ENCODE measurements around the gene SPPL2C. TPM values are rescaled to one million over a fixed set of nuclear protein-coding genes. Genes with fewer than 3 reads are reported as not detected.

Gene SPPL2C
- total and polyA plus RNA-seq, 5 donors from 2014 or later = not detected

GRCh38 chr17:45889579-45889978 lies 44.9 kb downstream of the SPPL2C start:
- peak overlapping the region in 1 of 4 donors; percentile 75 for H3K4me3 Mint-ChIP-seq
- no peaks in the 10 kb centered on the region for H3K36me3 ChIP-seq (ENCODE audit: control insufficient read depth, insufficient read depth, low read length)
- peaks cover 2% of the 10 kb centered on the region for H3K4me1 ChIP-seq (ENCODE audit: control insufficient read depth, insufficient read depth, low read length, poor library complexity, severe bottlenecking)
- peaks cover 28% of the 10 kb centered on the region for H3K27me3 Mint-ChIP-seq
- H3K4me1 Mint-ChIP-seq = peaks cover 0 to 8% (median 0%) of the 10 kb centered on the region in 4 donors
- peaks cover 0 to 9% (median 4%) of the 10 kb centered on the region in 7 donors for H3K9me3 Mint-ChIP-seq
- H3K27me3 ChIP-seq (ENCODE audit: control insufficient read depth, insufficient read depth, low read length) = peaks cover 3% of the 10 kb centered on the region
- DNase-seq (no peak), ATAC-seq (ENCODE audit: low read depth in 2 of 2) (no peak)
- no peak overlapping the region for H3K27ac Mint-ChIP-seq
- no peak overlapping the region for H3K4me3 ChIP-seq (ENCODE audit: low read depth, low read length)
- no peaks in the 10 kb centered on the region for H3K36me3 Mint-ChIP-seq
- H3K27ac ChIP-seq (ENCODE audit: insufficient read depth, low read length, poor library complexity, severe bottlenecking) = no peak overlapping the region
- peaks cover 2% of the 10 kb centered on the region in 2 experiments for H3K9me3 ChIP-seq (ENCODE audit: control insufficient read depth in 2 of 2, low read length in 2 of 2)

- Histone ChIP-seq H3K27me3 (ENCODE audit: control insufficient read depth, insufficient read depth, low read length) (peaks cover 17% of the 10 kb centered on the region), H3K9me3 (ENCODE audit: control insufficient read depth in 2 of 2, low read length in 2 of 2) (no peaks in the 10 kb centered on the region), H3K36me3 (ENCODE audit: control insufficient read depth, insufficient read depth, low read length) (no peaks in the 10 kb centered on the region), H3K4me3 (ENCODE audit: low read depth, low read length) (no peak overlapping the region), H3K4me1 (ENCODE audit: control insufficient read depth, insufficient read depth, low read length, poor library complexity, severe bottlenecking) (peaks cover 34% of the 10 kb centered on the region), H3K27ac (ENCODE audit: insufficient read depth, low read length, poor library complexity, severe bottlenecking) (no peak overlapping the region)
- DNase-seq (no peak), ATAC-seq (ENCODE audit: low read depth in 2 of 2) (no peak)
- peaks cover 36% of the 10 kb centered on the region for H3K27me3 Mint-ChIP-seq
- peak overlapping the region; percentile 83 to 93 (median 90) for H3K4me3 Mint-ChIP-seq
- H3K4me1 Mint-ChIP-seq = peaks cover 0 to 31% (median 2%) of the 10 kb centered on the region in 4 donors
- peak overlapping the region in 1 of 3 donors; percentile 68 for H3K27ac Mint-ChIP-seq
- H3K9me3 Mint-ChIP-seq = peaks cover 0 to 2% (median 0%) of the 10 kb centered on the region in 7 donors
- no peaks in the 10 kb centered on the region for H3K36me3 Mint-ChIP-seq
Measured at GRCh38 chr17:45893725-45894021, 49.0 kb downstream of the SPPL2C start.

- DNase-seq = peak; percentile 60 to 76 (median 75)
- Histone ChIP-seq H3K4me1 (ENCODE audit: control insufficient read depth, insufficient read depth, low read length, poor library complexity, severe bottlenecking) (peaks cover 34% of the 10 kb centered on the region), H3K27ac (ENCODE audit: insufficient read depth, low read length, poor library complexity, severe bottlenecking) (no peak within 1 kb of the TSS), H3K27me3 (ENCODE audit: control insufficient read depth, insufficient read depth, low read length) (peaks cover 21% of the 10 kb centered on the region), H3K9me3 (ENCODE audit: control insufficient read depth in 2 of 2, low read length in 2 of 2) (no peaks in the 10 kb centered on the region), H3K36me3 (ENCODE audit: control insufficient read depth, insufficient read depth, low read length) (no peaks in the 10 kb centered on the region), H3K4me3 (ENCODE audit: low read depth, low read length) (peak within 1 kb of the TSS; percentile 54)
- Mint-ChIP-seq H3K36me3 (no peaks in the 10 kb centered on the region), H3K9me3 (no peaks in the 10 kb centered on the region), H3K27ac (peak within 1 kb of the TSS in 2 of 3 donors; percentile 68 to 74), H3K4me3 (peak within 1 kb of the TSS; percentile 83 to 93 (median 90)), H3K27me3 (peaks cover 41% of the 10 kb centered on the region), H3K4me1 (peaks cover 0 to 31% (median 2%) of the 10 kb centered on the region in 4 donors)
- peak; percentile 86 to 87 for ATAC-seq (ENCODE audit: low read depth in 2 of 2)
Measured at GRCh38 chr17:45894022-45894784, 49.5 kb downstream of the SPPL2C start, which contains the start of gene MAPT. Gene MAPT (plus strand): TSS chr17:45894554. CDS start chr17:45962338, 67,784 bp downstream.

- Histone ChIP-seq H3K4me1 (ENCODE audit: control insufficient read depth, insufficient read depth, low read length, poor library complexity, severe bottlenecking) (peaks cover 34% of the 10 kb centered on the region), H3K27me3 (ENCODE audit: control insufficient read depth, insufficient read depth, low read length) (peaks cover 31% of the 10 kb centered on the region), H3K4me3 (ENCODE audit: low read depth, low read length) (peak overlapping the region; percentile 54), H3K36me3 (ENCODE audit: control insufficient read depth, insufficient read depth, low read length) (no peaks in the 10 kb centered on the region), H3K27ac (ENCODE audit: insufficient read depth, low read length, poor library complexity, severe bottlenecking) (no peak overlapping the region), H3K9me3 (ENCODE audit: control insufficient read depth in 2 of 2, low read length in 2 of 2) (no peaks in the 10 kb centered on the region)
- Mint-ChIP-seq H3K9me3 (no peaks in the 10 kb centered on the region), H3K4me1 (peaks cover 0 to 31% (median 2%) of the 10 kb centered on the region in 4 donors), H3K4me3 (peak overlapping the region; percentile 83 to 91 (median 87)), H3K36me3 (no peaks in the 10 kb centered on the region), H3K27ac (no peak overlapping the region), H3K27me3 (peaks cover 54% of the 10 kb centered on the region)
- ATAC-seq (ENCODE audit: low read depth in 2 of 2) = no peak
- peak; percentile 3 to 29 (median 24) for DNase-seq
Measured at GRCh38 chr17:45895304-45895968, 50.8 kb downstream of the SPPL2C start.

- DNase-seq (no peak), ATAC-seq (ENCODE audit: low read depth in 2 of 2) (no peak)
- Histone ChIP-seq H3K4me1 (ENCODE audit: control insufficient read depth, insufficient read depth, low read length, poor library complexity, severe bottlenecking) (peaks cover 34% of the 10 kb centered on the region), H3K9me3 (ENCODE audit: control insufficient read depth in 2 of 2, low read length in 2 of 2) (no peaks in the 10 kb centered on the region), H3K27me3 (ENCODE audit: control insufficient read depth, insufficient read depth, low read length) (peaks cover 31% of the 10 kb centered on the region), H3K27ac (ENCODE audit: insufficient read depth, low read length, poor library complexity, severe bottlenecking) (no peak overlapping the region), H3K4me3 (ENCODE audit: low read depth, low read length) (no peak overlapping the region), H3K36me3 (ENCODE audit: control insufficient read depth, insufficient read depth, low read length) (no peaks in the 10 kb centered on the region)
- Mint-ChIP-seq H3K4me3 (peak overlapping the region; percentile 38 to 83 (median 78)), H3K4me1 (peaks cover 0 to 31% (median 2%) of the 10 kb centered on the region in 4 donors), H3K27ac (no peak overlapping the region), H3K9me3 (no peaks in the 10 kb centered on the region), H3K27me3 (peaks cover 58% of the 10 kb centered on the region), H3K36me3 (no peaks in the 10 kb centered on the region)
Measured at GRCh38 chr17:45895969-45896785, 51.5 kb downstream of the SPPL2C start.

Other genes with a start within 250 kb of the SPPL2C start
- not detected for gene CRHR1, start 60.6 kb upstream of the SPPL2C start, total RNA-seq
- gene CRHR1, start 60.6 kb upstream of the SPPL2C start, polyA plus RNA-seq = not detected
- gene MAPT, start 49.7 kb downstream of the SPPL2C start, total RNA-seq = 0.69 TPM
- under 1 TPM in 2 of 4 donors, not detected in 2; 0.05 to 0.16 TPM for gene MAPT, start 49.7 kb downstream of the SPPL2C start, polyA plus RNA-seq
- not detected for gene STH, start 154.4 kb downstream of the SPPL2C start, total RNA-seq
- gene STH, start 154.4 kb downstream of the SPPL2C start, polyA plus RNA-seq = not detected